Measurements from ENCODE around the gene MGAT5.

The MGAT5 gene, protein sequence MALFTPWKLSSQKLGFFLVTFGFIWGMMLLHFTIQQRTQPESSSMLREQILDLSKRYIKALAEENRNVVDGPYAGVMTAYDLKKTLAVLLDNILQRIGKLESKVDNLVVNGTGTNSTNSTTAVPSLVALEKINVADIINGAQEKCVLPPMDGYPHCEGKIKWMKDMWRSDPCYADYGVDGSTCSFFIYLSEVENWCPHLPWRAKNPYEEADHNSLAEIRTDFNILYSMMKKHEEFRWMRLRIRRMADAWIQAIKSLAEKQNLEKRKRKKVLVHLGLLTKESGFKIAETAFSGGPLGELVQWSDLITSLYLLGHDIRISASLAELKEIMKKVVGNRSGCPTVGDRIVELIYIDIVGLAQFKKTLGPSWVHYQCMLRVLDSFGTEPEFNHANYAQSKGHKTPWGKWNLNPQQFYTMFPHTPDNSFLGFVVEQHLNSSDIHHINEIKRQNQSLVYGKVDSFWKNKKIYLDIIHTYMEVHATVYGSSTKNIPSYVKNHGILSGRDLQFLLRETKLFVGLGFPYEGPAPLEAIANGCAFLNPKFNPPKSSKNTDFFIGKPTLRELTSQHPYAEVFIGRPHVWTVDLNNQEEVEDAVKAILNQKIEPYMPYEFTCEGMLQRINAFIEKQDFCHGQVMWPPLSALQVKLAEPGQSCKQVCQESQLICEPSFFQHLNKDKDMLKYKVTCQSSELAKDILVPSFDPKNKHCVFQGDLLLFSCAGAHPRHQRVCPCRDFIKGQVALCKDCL

GRCh38 chr2:134253804-134254203 is at the start of gene MGAT5:
MGAT5 (plus strand) TSS chr2:134254072; CDS start chr2:134254404, 332 bp downstream.
- no peak for DNase-seq

GRCh38 chr2:134205087-134205486 is 48.8 kb upstream of the MGAT5 start:
- no peak for DNase-seq

GRCh38 chr2:134206031-134206430 is 47.8 kb upstream of the MGAT5 start:
- no peak for DNase-seq

- DNase-seq = no peak
Measured at GRCh38 chr2:134206573-134206972, 47.3 kb upstream of the MGAT5 start.

DNA sequence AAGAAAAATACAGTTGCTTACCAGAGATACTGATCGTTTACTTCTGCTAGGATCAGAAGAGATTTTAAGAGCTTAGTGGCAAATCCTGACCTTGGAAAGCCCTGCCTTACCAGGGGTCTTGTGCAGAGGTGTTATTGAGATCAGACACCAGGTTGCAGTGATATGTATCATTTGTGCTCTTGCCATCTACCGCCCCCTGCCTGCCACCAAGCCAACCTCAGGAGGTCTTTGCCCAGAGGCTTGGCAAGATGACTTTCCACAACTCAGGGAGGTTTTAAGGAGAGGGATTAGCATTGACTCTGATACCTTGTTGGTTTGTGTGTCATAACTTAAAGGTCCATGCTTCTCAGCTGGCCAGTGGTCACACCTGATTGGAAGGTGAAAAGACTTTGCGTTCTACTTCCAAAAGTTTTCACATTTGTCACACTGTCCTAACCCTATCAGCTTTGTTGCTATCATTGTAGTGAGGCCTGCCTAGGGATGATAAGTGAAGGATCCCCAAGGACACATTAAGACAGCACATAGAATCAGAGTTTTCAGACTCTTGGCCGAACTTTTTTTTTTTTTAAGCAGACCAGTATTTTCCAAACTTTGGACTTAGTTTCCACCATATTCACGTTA is 46.2 kb upstream of the MGAT5 start:
- peak; percentile 48 for DNase-seq

DNA sequence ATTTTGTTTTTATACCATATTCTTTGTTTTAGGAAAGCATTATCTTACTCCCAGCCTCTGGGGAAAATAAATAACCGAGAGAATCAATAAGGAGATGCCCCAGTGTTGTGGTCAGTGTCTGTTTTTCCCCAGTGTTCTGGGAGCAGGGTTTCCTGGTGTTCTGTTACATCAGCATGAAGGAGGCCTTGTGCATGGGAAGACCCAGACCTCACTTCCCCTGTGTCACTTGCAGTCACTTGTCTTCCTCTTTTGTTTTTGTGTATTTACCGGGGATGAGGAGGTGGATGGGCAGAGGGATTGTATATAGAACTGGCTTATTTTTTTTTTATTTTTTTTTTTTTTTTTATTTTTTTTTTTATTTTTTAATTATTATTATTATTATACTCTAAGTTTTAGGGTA is 45.0 kb upstream of the MGAT5 start:
- DNase-seq = no peak

DNA sequence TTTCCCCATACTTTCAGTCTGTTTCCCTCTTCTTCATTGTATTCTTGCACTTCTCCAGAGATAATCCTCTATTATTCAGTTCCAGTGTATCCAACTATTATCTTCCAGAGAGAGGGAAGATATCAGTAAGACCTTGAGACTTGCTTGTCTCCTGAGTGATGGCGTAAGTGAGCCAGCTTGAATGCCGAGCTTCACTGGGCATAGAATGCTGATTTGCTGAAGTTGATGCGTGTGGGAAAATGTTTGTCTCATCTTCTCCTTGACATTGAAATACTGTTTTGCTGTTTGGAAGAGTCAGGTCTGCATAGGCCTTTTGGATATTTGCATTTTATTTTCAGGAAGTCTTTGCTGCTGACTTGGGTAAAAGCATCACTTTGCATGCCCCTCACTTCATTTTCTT is 41.1 kb upstream of the MGAT5 start:
- no peak for DNase-seq

DNA sequence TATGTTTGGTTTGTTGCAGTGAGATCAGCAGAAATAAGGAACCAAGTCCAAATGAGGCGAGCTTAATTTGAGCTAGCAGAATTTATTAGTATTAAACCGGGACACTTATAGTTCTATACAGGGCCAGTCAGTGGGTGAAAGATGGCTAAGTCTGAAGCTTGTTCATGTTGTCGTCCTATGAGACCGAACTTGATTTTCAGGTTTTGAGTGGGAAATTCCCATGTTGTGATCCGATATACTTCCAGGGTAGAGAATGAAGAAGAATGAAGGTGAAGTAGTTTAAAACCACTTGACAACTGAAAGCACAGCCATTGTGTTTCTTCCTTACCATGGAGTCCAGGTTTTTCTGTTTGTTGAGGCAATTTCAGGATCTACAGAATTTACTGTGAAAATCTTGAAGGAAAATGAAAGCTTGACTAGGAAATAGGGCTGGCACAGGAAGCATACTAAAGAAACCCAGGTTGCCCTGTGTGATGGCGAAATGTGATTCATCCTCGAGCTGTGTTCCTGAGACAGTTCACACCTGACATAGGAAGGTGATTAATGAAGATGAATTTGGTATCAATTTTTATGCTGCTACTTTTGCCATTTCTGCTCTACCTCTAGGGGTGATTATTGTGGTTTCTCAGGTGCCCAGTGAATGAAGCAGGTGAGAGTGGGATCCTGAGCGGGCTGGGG is 37.6 kb upstream of the MGAT5 start:
- DNase-seq = no peak

- no peak for DNase-seq
Measured at GRCh38 chr2:134217351-134217750, 36.5 kb upstream of the MGAT5 start.

DNA sequence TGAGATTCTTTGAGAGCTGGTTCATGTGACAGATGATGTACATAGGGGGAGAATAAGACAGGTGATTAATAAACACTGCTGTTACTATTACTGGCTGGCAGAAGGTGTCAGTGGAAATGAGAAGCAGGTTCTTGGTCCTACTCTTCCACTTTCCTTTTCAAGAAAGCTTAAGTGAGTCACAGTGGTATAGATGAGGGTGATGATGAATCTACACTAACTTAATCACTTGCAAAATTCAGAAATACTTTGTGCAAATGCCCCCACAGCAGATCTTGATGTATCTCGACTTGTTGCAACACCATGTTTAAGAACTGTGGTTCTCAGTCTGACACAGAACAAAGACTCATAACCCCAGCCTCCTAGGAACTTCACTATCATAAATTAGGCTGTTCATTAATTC is 35.9 kb upstream of the MGAT5 start:
- DNase-seq = no peak

GRCh38 chr2:134218414-134218813 is 35.5 kb upstream of the MGAT5 start:
- DNase-seq = no peak

DNA sequence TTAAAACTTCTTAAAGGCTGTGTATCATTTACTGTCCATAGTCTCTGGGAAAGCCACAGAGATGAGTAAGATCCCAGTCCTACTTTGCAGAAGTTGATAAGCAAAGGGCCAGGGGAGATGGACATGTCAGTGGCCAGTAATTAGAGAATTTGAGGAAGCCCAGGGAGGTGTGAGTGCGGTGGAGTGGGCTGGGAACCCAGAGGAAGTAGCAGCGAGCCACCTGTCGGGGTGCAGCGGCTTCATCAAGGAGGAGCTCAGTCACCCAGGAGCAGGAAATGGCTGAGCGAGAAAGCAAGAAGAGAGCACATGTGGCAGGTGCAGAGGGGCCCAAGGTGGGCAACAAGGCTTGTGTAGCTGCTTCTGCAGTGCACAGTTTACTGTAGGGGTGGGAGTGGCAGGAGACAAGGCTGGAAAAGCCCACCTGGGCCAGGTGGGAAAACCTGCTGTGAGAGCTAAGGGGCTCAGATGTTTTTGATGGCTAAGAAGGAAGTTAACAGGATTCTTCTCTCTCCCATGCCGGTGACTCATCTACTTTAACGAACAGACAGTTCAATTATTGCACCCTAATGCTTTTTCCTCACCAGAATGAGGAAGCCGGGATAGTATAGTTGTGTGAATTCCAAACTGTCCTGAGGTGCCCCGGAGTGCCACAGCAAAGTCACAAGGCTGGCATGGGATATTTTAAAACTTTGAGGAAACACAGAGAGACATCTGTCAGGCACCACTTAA is 34.8 kb upstream of the MGAT5 start:
- DNase-seq = no peak

GRCh38 chr2:134220344-134220974 is 33.4 kb upstream of the MGAT5 start:
- DNase-seq = no peak

DNA sequence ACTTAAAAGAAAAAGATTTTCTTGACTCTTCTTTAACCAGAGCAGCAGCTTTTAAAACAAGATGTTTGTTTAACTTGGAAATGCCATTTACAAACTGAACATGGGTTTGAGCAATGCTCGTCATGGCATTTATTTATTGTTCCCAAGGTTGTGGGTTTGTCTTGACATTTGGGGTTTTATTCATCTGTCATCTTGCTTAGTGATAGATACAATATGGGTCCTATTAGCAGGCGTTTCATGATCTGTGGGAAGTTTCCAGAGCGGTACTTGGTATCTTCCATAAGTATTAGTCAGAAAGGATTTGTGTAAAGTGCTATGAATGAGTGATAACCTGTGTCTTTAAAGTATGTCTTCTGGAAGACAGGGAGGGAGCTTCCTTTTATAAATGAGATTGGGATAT is 29.9 kb upstream of the MGAT5 start:
- DNase-seq = no peak

GRCh38 chr2:134225173-134225572 is 28.7 kb upstream of the MGAT5 start:
- DNase-seq = no peak

DNA sequence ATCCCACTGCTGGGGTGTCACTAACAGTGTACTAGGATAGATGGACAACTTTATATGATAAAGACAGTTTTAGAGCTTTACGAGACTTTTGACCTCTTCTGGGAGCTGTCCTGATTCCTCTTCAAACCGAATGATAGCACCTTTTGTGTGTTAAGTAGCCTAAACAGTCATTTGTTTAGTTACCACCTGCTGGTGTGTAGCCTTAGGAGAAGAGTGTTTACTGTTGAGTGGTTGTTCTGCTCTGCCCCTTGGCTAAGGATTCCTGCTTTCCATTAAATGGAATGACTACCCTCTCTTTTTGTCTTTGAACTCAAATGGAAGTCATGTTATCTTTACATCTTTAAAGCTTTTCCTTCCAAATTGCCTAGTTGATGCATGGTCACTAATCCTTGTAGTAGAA is 28.0 kb upstream of the MGAT5 start:
- no peak for DNase-seq

- DNase-seq = no peak
Measured at GRCh38 chr2:134226601-134227000, 27.3 kb upstream of the MGAT5 start.

- no peak for DNase-seq
Measured at GRCh38 chr2:134227666-134228065, 26.2 kb upstream of the MGAT5 start.

- no peak for DNase-seq
Measured at GRCh38 chr2:134228493-134228903, 25.4 kb upstream of the MGAT5 start.

DNA sequence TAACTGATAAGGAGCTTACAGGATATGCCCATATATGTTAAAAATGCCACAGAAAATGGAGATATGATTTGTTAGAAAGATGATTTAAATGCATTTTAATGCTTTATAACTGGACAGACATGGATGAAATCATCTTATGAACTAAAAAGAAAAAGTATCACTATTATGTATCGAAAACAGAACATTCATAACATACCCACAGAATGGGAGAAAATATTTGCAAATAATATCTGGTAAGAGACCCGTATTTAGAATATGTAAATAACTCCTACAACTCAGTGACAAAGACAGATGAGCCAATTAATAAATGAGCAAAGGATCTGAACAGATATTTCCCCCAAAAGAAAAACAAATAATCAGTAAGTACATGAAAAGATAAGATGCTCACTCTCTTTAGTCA is 24.3 kb upstream of the MGAT5 start:
- DNase-seq = no peak

- no peak for DNase-seq
Measured at GRCh38 chr2:134230885-134231284, 23.0 kb upstream of the MGAT5 start.

GRCh38 chr2:134231301-134231964 is 22.4 kb upstream of the MGAT5 start:
- DNase-seq = no peak
